Stimulated activated CD4-positive, alpha-beta T cell treated with anti-CD3 and anti-CD28 coated beads, Interleukin-15, amount 100 ng/mL, for 24 hours (primary cell): Measurements from ENCODE around the gene PTPN11.
A peak's percentile ranks its signal among the peaks of the same experiment; 100 is the strongest.
"Not testable (repeated sequence)": the region's sequence is repeated elsewhere in the genome, so short reads cannot be mapped to it uniquely, and the experiment has no call there.

Experiments
- DNase-seq: peaks from one replicate; pipeline ENCODE4 v3.0.0-alpha.2; 2020

Gene PTPN11

GRCh38 chr12:112457142-112457541 lies 38.4 kb downstream of the PTPN11 start:
- not testable (repeated sequence) for DNase-seq

- DNase-seq: no peak
These were observed 39.6 kb downstream of the PTPN11 start for GRCh38 chr12:112458330-112458729.

DNA sequence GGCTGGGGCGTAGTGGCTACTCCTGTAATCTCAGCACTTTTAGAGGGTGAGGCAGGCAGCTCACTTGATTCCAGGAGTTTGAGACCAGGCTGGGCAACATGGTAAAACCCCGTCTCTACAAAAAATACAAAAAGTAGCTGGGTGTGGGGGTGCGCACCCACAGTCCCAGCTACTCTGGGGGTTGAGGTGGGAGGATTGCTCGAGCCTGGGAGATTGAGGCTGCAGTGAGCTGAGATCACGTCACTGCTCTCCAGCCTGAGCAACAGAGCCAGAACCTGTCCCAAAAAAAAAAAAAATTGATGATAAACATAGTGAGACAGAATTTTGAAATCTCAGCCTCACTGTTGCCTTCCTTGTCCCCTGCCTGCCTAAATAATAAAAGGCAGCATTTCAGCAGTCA lies 40.0 kb downstream of the PTPN11 start:
- no peak for DNase-seq

DNA sequence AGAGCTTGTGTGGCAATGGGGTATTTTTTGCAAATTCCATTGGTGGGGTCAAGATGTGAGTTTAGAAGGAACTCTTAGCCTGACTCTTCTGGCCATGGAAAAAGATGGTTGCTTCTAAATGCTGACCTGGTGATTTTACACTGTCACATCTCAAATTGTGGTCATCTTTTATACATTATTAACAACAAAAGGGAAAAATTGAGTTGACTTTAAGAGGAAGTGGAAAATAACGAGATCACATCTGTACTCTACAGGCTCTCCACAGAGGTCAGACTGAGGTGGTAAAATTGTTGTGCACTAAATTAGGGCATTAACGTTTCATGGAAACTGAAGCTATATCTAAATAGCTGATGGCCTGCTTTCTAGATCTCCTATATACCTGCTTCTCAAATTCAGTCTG lies 44.7 kb downstream of the PTPN11 start:
- DNase-seq: no peak

- DNase-seq: no peak
These were observed 45.9 kb downstream of the PTPN11 start for GRCh38 chr12:112464605-112465004.

GRCh38 chr12:112466011-112466422 lies 47.3 kb downstream of the PTPN11 start:
- DNase-seq: no peak

- no peak for DNase-seq
These were observed 48.1 kb downstream of the PTPN11 start for GRCh38 chr12:112466835-112467234.

DNA sequence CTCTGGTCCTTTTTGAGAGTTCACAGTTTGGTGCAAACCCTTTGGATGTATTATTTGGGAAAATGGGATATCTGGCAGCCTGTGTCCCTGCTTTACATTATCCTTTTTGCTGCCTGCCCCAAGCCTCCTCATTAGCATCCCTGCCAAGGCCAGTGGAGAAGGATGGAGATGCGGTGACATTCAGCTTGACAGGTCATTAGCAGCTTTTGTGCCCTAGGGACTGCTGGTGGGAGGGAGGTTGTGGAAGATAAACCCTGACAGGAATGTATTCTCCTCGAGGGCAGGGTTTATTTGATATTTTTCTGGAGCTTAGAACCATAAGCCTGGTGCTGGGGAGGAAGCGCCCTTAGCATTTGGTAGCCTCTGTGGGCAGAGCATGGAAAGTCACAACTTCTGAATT lies 49.3 kb downstream of the PTPN11 start:
- no peak for DNase-seq

- no peak for DNase-seq
These were observed 54.3 kb downstream of the PTPN11 start for GRCh38 chr12:112473056-112473455.

GRCh38 chr12:112479413-112479812 lies 60.7 kb downstream of the PTPN11 start:
- DNase-seq: no peak

- no peak for DNase-seq
These were observed 62.2 kb downstream of the PTPN11 start for GRCh38 chr12:112480931-112481330.

DNA sequence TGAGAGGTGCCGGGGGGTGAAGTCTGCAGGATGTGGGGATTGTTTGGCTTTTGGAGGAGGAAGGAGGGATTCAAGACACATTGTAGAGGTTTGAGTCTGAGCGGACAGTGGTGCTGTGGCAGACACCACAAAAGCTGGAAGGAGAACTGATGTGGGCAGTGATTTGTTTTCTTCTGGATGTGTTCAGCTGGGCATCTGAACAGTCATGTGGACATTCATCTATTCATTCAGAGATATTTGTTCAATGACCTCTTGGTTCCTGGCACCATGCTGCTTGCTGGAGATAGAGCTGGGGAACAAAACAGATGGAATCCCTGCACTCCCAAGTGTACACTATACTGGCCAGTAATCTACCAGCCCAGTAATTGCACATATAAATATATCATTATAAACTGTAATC lies 64.0 kb downstream of the PTPN11 start:
- DNase-seq: no peak

DNA sequence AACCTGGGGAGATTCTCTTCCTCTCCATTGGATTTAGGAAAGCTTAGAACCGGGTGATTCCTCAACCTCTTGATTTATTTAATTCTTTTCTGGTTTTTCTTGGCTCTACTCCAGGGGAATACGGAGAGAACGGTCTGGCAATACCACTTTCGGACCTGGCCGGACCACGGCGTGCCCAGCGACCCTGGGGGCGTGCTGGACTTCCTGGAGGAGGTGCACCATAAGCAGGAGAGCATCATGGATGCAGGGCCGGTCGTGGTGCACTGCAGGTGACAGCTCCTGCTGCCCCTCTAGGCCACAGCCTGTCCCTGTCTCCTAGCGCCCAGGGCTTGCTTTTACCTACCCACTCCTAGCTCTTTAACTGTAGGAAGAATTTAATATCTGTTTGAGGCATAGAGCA lies 67.6 kb downstream of the PTPN11 start:
- DNase-seq: no peak

DNA sequence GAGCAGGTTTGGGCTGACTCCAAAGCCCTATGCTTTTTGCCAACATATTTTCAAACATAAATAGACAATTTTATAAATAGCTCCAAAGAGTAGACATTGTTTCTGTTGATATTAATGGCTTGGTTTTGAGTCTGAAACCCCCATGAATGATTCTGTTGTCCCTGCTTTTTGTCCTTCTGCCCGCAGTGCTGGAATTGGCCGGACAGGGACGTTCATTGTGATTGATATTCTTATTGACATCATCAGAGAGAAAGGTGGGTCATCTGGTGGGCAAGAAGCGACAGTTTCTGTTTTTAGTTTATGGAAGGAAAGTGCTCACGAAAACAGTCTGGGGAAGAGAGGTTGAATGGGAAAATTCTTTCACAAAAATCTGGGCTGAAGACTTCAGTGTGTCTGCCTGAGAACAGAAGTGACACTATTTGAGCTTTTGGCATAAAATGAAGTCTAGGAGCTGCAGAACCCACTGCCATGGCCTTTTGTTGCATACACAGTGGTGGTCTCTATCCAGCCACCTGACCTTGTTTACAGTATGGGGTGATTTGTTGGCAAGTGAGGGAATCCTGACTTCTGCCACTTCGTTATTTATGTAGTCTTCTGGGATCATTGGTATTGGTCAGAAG lies 69.6 kb downstream of the PTPN11 start:
- no peak for DNase-seq

GRCh38 chr12:112489456-112489855 lies 70.7 kb downstream of the PTPN11 start:
- no peak for DNase-seq

DNA sequence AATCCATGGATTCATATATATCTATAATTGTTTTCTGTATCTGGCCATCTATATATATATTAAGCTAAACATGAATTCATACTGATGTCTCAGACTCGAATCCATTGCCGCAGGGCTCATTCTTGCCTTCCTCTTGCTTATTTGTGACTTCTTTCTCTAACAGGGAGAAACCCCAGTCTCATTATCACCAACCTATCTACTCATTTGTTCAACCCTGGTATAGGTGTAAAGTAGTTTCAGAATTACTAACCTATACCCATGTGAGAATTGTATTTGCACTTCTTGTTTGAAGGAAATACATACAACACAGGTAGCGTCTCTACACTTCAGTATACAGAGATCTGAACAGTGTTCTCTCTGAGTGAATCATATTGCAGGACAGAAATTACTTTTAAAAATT lies 77.7 kb downstream of the PTPN11 start:
- peak; percentile 27 for DNase-seq

GRCh38 chr12:112498580-112498979 lies 79.8 kb downstream of the PTPN11 start:
- no peak for DNase-seq

DNA sequence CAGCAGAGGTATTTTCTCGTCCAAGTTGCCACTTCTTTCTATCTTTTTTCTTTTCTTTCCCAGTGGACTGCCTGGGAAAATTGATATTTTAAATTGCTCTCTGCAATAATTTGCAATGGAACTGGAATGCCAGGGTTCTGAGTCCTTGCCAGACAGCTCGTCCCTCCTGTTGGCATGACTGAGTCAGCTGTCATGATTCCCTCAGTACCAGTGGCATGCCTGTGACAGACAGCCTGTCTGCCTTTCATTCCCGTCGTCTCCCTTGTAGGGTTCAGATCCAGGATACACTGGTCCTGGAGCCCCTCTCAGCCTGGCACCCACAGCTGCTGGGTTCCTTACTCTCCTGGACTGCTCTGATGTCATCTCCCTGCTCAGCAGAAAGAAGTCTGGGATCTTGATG lies 84.8 kb downstream of the PTPN11 start:
- no peak for DNase-seq

- DNase-seq: no peak
These were observed 87.9 kb downstream of the PTPN11 start for GRCh38 chr12:112506513-112507166.

GRCh38 chr12:112513471-112513870 lies 94.7 kb downstream of the PTPN11 start:
- DNase-seq: no peak

- DNase-seq: no peak
These were observed 95.7 kb downstream of the PTPN11 start for GRCh38 chr12:112514456-112514855.

- no peak for DNase-seq
These were observed 96.3 kb downstream of the PTPN11 start for GRCh38 chr12:112514926-112515642.

GRCh38 chr12:112515868-112516267 lies 97.1 kb downstream of the PTPN11 start:
- DNase-seq: no peak

DNA sequence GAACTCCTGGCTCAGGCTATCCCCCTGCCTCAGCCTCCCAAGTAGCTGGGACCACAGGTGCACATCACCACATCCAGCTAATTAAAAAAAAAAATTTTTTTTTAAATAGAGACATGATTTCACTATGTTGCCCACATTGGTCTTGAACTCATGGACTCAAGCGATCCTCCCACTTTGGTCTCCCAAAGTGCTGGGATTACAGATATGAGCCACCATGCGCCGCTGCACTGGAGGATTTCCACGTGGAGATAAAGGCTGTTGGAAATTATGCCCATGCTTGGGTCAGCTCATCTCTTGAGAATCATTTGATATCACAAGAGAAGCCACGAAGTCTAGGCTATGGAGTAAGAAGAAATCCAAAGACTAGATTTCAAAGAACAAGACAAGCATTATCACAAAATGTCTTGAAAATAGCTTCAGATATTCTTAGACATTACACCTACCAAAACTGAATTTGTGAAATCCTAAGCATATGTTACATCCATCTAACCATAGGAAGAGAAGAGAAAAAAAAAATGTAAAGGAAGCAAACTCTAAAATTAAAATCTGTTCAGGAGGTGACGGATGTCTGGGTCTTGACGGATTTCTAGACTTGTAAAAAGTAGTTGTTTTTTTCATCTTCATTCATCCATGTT lies 99.1 kb downstream of the PTPN11 start:
- DNase-seq: no peak
